ENCODE measurements around the gene UGT1A1.

Gene UGT1A1

DNA sequence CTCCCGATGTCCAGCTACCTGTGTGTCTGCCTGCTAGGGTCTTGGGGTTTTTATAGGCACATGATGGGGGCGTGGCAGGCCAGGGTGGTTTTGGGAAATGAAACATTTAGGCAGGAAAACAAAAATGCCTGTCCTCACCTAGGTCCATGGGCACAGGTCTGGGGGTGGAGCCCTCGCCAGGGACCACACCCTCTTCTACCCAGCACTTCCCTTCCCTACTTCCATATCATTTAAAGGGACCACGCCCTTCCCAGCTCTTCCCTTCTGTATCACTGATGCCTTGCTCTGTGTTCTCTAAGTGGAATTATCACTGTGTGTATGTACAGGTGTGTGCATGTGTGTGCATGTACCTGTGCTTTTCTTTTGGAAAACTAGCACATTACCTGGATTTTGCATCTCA lies 6.3 kb downstream of the UGT1A1 start:
- TF ChIP-seq, protein P1, sequence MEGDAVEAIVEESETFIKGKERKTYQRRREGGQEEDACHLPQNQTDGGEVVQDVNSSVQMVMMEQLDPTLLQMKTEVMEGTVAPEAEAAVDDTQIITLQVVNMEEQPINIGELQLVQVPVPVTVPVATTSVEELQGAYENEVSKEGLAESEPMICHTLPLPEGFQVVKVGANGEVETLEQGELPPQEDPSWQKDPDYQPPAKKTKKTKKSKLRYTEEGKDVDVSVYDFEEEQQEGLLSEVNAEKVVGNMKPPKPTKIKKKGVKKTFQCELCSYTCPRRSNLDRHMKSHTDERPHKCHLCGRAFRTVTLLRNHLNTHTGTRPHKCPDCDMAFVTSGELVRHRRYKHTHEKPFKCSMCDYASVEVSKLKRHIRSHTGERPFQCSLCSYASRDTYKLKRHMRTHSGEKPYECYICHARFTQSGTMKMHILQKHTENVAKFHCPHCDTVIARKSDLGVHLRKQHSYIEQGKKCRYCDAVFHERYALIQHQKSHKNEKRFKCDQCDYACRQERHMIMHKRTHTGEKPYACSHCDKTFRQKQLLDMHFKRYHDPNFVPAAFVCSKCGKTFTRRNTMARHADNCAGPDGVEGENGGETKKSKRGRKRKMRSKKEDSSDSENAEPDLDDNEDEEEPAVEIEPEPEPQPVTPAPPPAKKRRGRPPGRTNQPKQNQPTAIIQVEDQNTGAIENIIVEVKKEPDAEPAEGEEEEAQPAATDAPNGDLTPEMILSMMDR (IDR thresholded peaks at IDR 0.05; ENCODE audit: low read depth, low read length) = no peak
- DNase-seq (ENCODE audit: extremely low read depth, low read depth) = no peak

DNA sequence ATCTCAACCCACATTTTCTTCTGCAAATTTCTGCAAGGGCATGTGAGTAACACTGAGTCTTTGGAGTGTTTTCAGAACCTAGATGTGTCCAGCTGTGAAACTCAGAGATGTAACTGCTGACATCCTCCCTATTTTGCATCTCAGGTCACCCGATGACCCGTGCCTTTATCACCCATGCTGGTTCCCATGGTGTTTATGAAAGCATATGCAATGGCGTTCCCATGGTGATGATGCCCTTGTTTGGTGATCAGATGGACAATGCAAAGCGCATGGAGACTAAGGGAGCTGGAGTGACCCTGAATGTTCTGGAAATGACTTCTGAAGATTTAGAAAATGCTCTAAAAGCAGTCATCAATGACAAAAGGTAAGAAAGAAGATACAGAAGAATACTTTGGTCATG lies 8.0 kb downstream of the UGT1A1 start:
- TF ChIP-seq, protein P1 (IDR thresholded peaks at IDR 0.05; ENCODE audit: low read depth, low read length) = no peak

DNA sequence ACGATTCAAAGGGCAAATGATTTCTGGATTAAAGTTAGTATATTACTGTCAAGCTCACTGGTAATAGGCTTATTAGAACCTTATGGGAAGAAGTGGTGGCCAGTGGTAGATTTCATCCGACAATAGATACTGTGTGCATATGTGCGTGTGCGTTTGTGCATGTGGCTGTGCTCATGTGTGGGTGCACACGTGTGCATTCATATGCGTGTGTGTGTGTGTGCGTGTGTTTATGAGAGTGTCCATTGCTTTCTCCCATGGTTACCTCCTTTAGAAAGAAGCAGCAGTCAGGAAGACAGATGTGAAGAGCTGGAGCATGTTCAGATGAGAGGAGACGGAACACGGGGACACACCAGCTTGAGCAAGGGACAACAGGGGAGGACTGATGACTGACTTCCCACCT lies 9.2 kb downstream of the UGT1A1 start:
- TF ChIP-seq, protein P1 (IDR thresholded peaks at IDR 0.05; ENCODE audit: low read depth, low read length) = no peak
- DNase-seq (ENCODE audit: extremely low read depth, low read depth) = no peak

More for the DNA sequence above, 8.0 kb downstream of the UGT1A1 start:
- DNase-seq (ENCODE audit: extremely low read depth, low read depth) = no peak

DNA sequence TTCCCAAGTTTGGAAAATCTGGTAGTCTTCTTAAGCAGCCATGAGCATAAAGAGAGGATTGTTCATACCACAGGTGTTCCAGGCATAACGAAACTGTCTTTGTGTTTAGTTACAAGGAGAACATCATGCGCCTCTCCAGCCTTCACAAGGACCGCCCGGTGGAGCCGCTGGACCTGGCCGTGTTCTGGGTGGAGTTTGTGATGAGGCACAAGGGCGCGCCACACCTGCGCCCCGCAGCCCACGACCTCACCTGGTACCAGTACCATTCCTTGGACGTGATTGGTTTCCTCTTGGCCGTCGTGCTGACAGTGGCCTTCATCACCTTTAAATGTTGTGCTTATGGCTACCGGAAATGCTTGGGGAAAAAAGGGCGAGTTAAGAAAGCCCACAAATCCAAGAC lies 12.1 kb downstream of the UGT1A1 start:
- TF ChIP-seq, protein P1 (IDR thresholded peaks at IDR 0.05; ENCODE audit: low read depth, low read length) = no peak
- no peak for DNase-seq (ENCODE audit: extremely low read depth, low read depth)

DNA sequence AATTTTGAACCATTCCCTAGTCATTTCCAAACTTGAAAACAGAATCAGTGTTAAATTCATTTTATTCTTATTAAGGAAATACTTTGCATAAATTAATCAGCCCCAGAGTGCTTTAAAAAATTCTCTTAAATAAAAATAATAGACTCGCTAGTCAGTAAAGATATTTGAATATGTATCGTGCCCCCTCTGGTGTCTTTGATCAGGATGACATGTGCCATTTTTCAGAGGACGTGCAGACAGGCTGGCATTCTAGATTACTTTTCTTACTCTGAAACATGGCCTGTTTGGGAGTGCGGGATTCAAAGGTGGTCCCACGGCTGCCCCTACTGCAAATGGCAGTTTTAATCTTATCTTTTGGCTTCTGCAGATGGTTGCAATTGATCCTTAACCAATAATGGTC lies 12.5 kb downstream of the UGT1A1 start:
- TF ChIP-seq, protein P1 (IDR thresholded peaks at IDR 0.05; ENCODE audit: low read depth, low read length) = no peak
- DNase-seq (ENCODE audit: extremely low read depth, low read depth) = no peak

DNA sequence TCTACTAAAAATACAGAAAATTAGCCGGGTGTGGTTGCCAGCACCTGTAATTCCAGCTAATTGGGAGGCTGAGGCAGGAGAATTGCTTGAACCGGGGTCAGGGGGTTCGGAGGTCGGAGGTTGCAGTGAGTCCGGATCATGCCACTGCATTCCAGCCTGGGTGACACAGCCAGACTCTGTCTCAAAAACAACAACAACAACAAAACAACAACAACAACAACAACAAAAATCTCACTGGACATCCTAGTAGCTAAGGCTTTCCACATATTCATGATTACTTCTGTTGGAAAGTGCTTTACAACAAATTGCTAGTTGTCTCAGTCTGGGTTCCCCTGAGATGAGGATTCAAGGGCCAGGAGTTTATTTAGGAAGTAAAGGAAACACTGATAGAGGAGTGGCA lies 13.8 kb downstream of the UGT1A1 start:
- TF ChIP-seq, protein P1 (IDR thresholded peaks at IDR 0.05; ENCODE audit: low read depth, low read length) = no peak
- DNase-seq (ENCODE audit: extremely low read depth, low read depth) = no peak

DNA sequence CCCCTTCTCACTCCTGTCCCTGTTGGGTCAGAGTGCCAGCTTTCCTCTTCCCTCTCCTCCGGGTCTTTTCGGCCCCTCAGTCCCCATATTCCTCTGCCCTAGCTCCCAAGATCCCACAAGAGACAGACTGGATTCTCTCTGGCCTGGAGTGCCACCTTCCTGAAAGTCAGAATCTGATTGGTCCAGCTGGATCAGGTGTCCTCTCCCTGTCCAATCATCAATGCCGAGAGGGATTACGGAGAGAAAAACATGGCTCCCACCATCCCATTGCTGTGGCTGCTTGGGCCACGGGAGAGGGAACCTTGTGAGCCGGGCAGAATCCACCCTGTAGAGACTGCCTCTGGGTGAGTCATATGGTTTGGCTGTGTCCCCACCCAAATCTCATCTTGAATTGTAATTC lies 15.3 kb downstream of the UGT1A1 start:
- TF ChIP-seq, protein P1 (IDR thresholded peaks at IDR 0.05; ENCODE audit: low read depth, low read length) = no peak
- no peak for DNase-seq (ENCODE audit: extremely low read depth, low read depth)
